ENCODE data around the gene PSAT1. TPM values are rescaled to one million over a fixed set of nuclear protein-coding genes. Genes with fewer than 3 reads are reported as not detected.

PSAT1 gene
- total and polyA plus RNA-seq, 2 of the 13 experiments (the other 11 are each of a cell fraction or from before 2014, with no cell fraction given) = 135 to 229 TPM

- TF ChIP-seq ZSCAN20 (CRISPR knock-in tag; IDR thresholded peaks at IDR 0.05; ENCODE audit: borderline replicate concordance) (no peak), KLF13 (CRISPR knock-in tag; IDR thresholded peaks at IDR 0.05) (no peak), CHD4 (IDR thresholded peaks at IDR 0.05; ENCODE audit: borderline replicate concordance, low read length) (no peak), SKI (IDR thresholded peaks at IDR 0.05; ENCODE audit: partially characterized antibody) (no peak), NFKBIZ (CRISPR knock-in tag; IDR thresholded peaks at IDR 0.05) (no peak), ZNF773 (CRISPR knock-in tag; IDR thresholded peaks at IDR 0.05; ENCODE audit: borderline replicate concordance) (no peak), ZNF720 (CRISPR knock-in tag; IDR thresholded peaks at IDR 0.05) (no peak), ZNF280D (CRISPR knock-in tag; IDR thresholded peaks at IDR 0.05) (peak; percentile 60; the same call in 1 of the 2 replicates), ZFP36L2 (CRISPR knock-in tag; IDR thresholded peaks at IDR 0.05) (no peak), ETV5 (CRISPR knock-in tag; IDR thresholded peaks at IDR 0.05; ENCODE audit: borderline replicate concordance) (no peak; the same call in 1 of the 2 replicates), IKZF4 (CRISPR knock-in tag; IDR thresholded peaks at IDR 0.05; ENCODE audit: borderline replicate concordance, low read depth, not compliant biosample characterization) (no peak), DMTF1 (CRISPR knock-in tag; IDR thresholded peaks at IDR 0.05) (no peak), MXI1 (IDR thresholded peaks at IDR 0.05; ENCODE audit: borderline replicate concordance, low read depth, low read length) (no peak; the same call in 2 of the 3 replicates), ZFY (CRISPR knock-in tag; IDR thresholded peaks at IDR 0.05) (no peak), RCOR2 (CRISPR knock-in tag; IDR thresholded peaks at IDR 0.05) (peak; percentile 93), AGO1 (IDR thresholded peaks at IDR 0.05; ENCODE audit: low read depth, low read length, poor library complexity, severe bottlenecking) (no peak), KLF16 (CRISPR knock-in tag; IDR thresholded peaks at IDR 0.05) (peak in 1 of 2 experiments; percentile 86; a peak in 2 of 4 replicates), ZNF12 (CRISPR knock-in tag; IDR thresholded peaks at IDR 0.05) (peak; percentile 57; the same call in 1 of the 2 replicates), SMC3 (IDR thresholded peaks at IDR 0.05; ENCODE audit: low read length) (no peak; the same call in 1 of the 2 replicates), ZNF670 (CRISPR knock-in tag; IDR thresholded peaks at IDR 0.05; ENCODE audit: borderline replicate concordance) (no peak), SNRNP70 (IDR thresholded peaks at IDR 0.05; ENCODE audit: low read depth, low read length) (no peak)
Measured at GRCh38 chr9:78286946-78287388, 10.0 kb upstream of the PSAT1 start (continued).

All from HepG2 (cell line).